Right lobe of liver (tissue), 6 donors: ENCODE results near the gene VPS54. TPM values are rescaled to one million over a fixed set of nuclear protein-coding genes. Genes with fewer than 3 reads are reported as not detected.

Experiments
- ATAC-seq, 4 donors: fragments of 200-7000 bp; cut with Tn5 transposase; one replicate each; pipeline ENCODE4 v1.9.1; 2020; ENCODE audit warnings: mild to moderate bottlenecking in 4 of 4, moderate library complexity in 4 of 4
- DNase-seq, 3 donors: peaks; one replicate each; pipeline ENCODE4 v3.0.0-alpha.2; 2020
- H3K27ac ChIP-seq, 3 donors: fragments of 200-600 bp; one replicate each; pipeline ENCODE4 v1.8.0; 2022
- H3K27me3 ChIP-seq, 2 donors: fragments of 200-600 bp; one replicate each; pipeline ENCODE4 v1.8.0; 2022
- H3K36me3 ChIP-seq, 4 donors: fragments of 200-600 bp; sonication (generic) in 1 of 4; one replicate each; pipeline versions ENCODE4 v1.5.1 to v1.8.0; 2017 to 2022; ENCODE audit warnings: control low read depth in 1 of 4
- H3K4me1 ChIP-seq, 4 donors: fragments of 200-600 bp; sonication (generic) in 1 of 4; one replicate each; pipeline versions ENCODE4 v1.5.1 to v1.8.0; 2017 to 2022; ENCODE audit warnings: control low read depth in 1 of 4
- H3K4me3 ChIP-seq, 3 donors: fragments of 200-600 bp; one replicate each; pipeline ENCODE4 v1.8.0; 2022
- H3K9me3 ChIP-seq, 4 donors: fragments of 200-600 bp; sonication (generic) in 1 of 4; one replicate each; pipeline versions ENCODE4 v1.5.1 to v1.8.0; 2017 to 2022; ENCODE audit warnings: control low read depth in 1 of 4
- CTCF ChIP-seq, 4 donors: fragments of 200-600 bp in 3 of 4; fragments of 450-650 bp in 1 of 4; IDR thresholded peaks; one replicate each; pipeline versions ENCODE4 v1.5.1 to v1.8.0; 2016 to 2022; ENCODE audit warnings: antibody characterized with exemption in 4 of 4, mild to moderate bottlenecking in 2 of 4
- POLR2A ChIP-seq: fragments of 450-650 bp; IDR thresholded peaks from one replicate; pipeline ENCODE4 v1.6.1; 2017; ENCODE audit warnings: antibody characterized with exemption, mild to moderate bottlenecking
- WGBS: methylation state at CpG from one replicate; pipeline ENCODE4 v1.1.6; 2018; ENCODE audit warnings: low coverage, low lambda C conversion rate; ENCODE audit not compliant: insufficient coverage; ENCODE audit errors: missing lambda C conversion rate; 5-methylcytosine and 5-hydroxymethylcytosine counted together
- intact Hi-C, 2 donors: fragments of 100-400 bp; cut with DNase I; formaldehyde crosslinking; loops; one replicate each; pipeline versions ENCODE4 v1.11.2 to v1.14.1; 2022
- total RNA-seq, 6 experiments: library from RNA; depleted of rRNA in 2 of 6; stranded (reverse); fragments of >200 nt in 2 of 6; fragmentation: NEBNext Ultra II Directional in 3 of 6; extraction: Animal tissue kit (Norgen Biotek cat#: 25700) in 3 of 6; gene quantifications; one replicate each; pipeline versions ENCODE4 v1.1.0 to v1.2.4, GENCODE V29; 2016 to 2023
- donor health status: DM: no; HTN: yes; CAD: no.
- donor health status: DM: no; HTN: no; CAD: no.
- donor health status: DM: no; HTN: no; CAD: no.
- donor health status: DM: no; HTN: yes; CAD: no.
- donor health status: DM: no; HTN: yes; CAD: no.

Gene VPS54
- total RNA-seq, 6 experiments from 2014 or later, result 11.6 to 12.5 (median 12.2) TPM

- no peak for DNase-seq
- Histone ChIP-seq H3K36me3 (peaks cover 0 to 55% (median 15%) of the 10 kb centered on the region in 4 donors), H3K4me3 (no peak overlapping the region), H3K9me3 (no peaks in the 10 kb centered on the region), H3K27me3 (no peaks in the 10 kb centered on the region), H3K4me1 (peaks cover 0 to 54% (median 9%) of the 10 kb centered on the region in 4 donors), H3K27ac (no peak overlapping the region)
- TF ChIP-seq POLR2A (no peak), CTCF (IDR thresholded peaks at IDR 0.05) (no peak)
- ATAC-seq, result no peak
- 43% methylated on average over 5 of the region's 5 CpGs for WGBS
- intact Hi-C loops, result no loop called here
These were observed 163.0 kb downstream of the VPS54 start for GRCh38 chr2:63856303-63856603.

GRCh38 chr2:63855418-63856302 is 163.6 kb downstream of the VPS54 start:
- no peak overlapping the region for H3K27ac ChIP-seq
- 66% methylated on average over 13 of the region's 14 CpGs for WGBS
- intact Hi-C loops, result no loop called here
- H3K4me3 ChIP-seq, result no peak overlapping the region
- no peaks in the 10 kb centered on the region for H3K27me3 ChIP-seq
- peaks cover 0 to 50% (median 14%) of the 10 kb centered on the region in 4 donors for H3K36me3 ChIP-seq
- no peak for DNase-seq
- peaks cover 0 to 59% (median 12%) of the 10 kb centered on the region in 4 donors for H3K4me1 ChIP-seq
- ATAC-seq, result no peak
- TF ChIP-seq POLR2A, result no peak
- no peak for TF ChIP-seq CTCF (IDR thresholded peaks at IDR 0.05)
- H3K9me3 ChIP-seq, result no peaks in the 10 kb centered on the region

- Histone ChIP-seq H3K27me3 (no peaks in the 10 kb centered on the region), H3K4me1 (peaks cover 0 to 78% (median 19%) of the 10 kb centered on the region in 4 donors), H3K36me3 (peaks cover 0 to 32% (median 9%) of the 10 kb centered on the region in 4 donors), H3K4me3 (no peak overlapping the region), H3K27ac (peak overlapping the region in 2 of 3 donors; percentile 6 to 13), H3K9me3 (no peaks in the 10 kb centered on the region)
- WGBS, result 24% methylated on average over 4 of the region's 4 CpGs
- TF ChIP-seq POLR2A (no peak), CTCF (IDR thresholded peaks at IDR 0.05) (no peak)
- intact Hi-C loops, result no loop called here
- ATAC-seq, result peak; percentile 29 to 61 (median 42)
- DNase-seq, result no peak
These were observed 165.5 kb downstream of the VPS54 start for GRCh38 chr2:63853527-63854310.

GRCh38 chr2:63851691-63852311 is 167.4 kb downstream of the VPS54 start:
- Histone ChIP-seq H3K27ac (no peak overlapping the region), H3K36me3 (peaks cover 0 to 13% (median 0%) of the 10 kb centered on the region in 4 donors), H3K4me1 (peaks cover 0 to 88% (median 19%) of the 10 kb centered on the region in 4 donors), H3K4me3 (no peak overlapping the region), H3K9me3 (no peaks in the 10 kb centered on the region), H3K27me3 (no peaks in the 10 kb centered on the region)
- intact Hi-C loops, result no loop called here
- WGBS, result 18% methylated on average over 1 of the region's 1 CpG
- no peak for DNase-seq
- TF ChIP-seq CTCF (IDR thresholded peaks at IDR 0.05) (no peak), POLR2A (no peak)
- peak; percentile 6 to 53 (median 41) for ATAC-seq
